Trophoblast cell (in vitro differentiated cells and primary cell): ENCODE measurements around the gene MFSD11.
A peak's percentile ranks its signal among the peaks of the same experiment; 100 is the strongest.

Source experiments
- DNase-seq, 2 donors: peaks; one replicate each; pipeline ENCODE4 v3.0.0-alpha.2; 2016
- H2AFZ ChIP-seq: 2 replicates; pipeline ENCODE4 v1.6.1; 2013; ENCODE audit warnings: low read length, moderate library complexity, mild to moderate bottlenecking; ENCODE audit not compliant: insufficient read depth, poor library complexity
- H2AK5ac ChIP-seq: 2 replicates; pipeline ENCODE4 v1.6.1; 2013; ENCODE audit warnings: mild to moderate bottlenecking, low read length
- H2BK120ac ChIP-seq: 2 replicates; pipeline ENCODE4 v1.6.1; 2013; ENCODE audit warnings: low read length, mild to moderate bottlenecking, moderate library complexity; ENCODE audit not compliant: insufficient read depth, poor library complexity
- H2BK12ac ChIP-seq: 2 replicates; pipeline ENCODE4 v1.6.1; 2013; ENCODE audit warnings: mild to moderate bottlenecking, low read length, moderate library complexity
- H2BK5ac ChIP-seq: 2 replicates; pipeline ENCODE4 v1.6.1; 2013; ENCODE audit warnings: low read length, low read depth, moderate library complexity, mild to moderate bottlenecking; ENCODE audit not compliant: poor library complexity
- H3K14ac ChIP-seq: 2 replicates; pipeline ENCODE4 v1.6.1; 2013; ENCODE audit warnings: mild to moderate bottlenecking, low read length
- H3K18ac ChIP-seq: 2 replicates; pipeline ENCODE4 v1.6.1; 2013; ENCODE audit warnings: mild to moderate bottlenecking, low read length
- H3K23ac ChIP-seq: 2 replicates; pipeline ENCODE4 v1.6.1; 2013; ENCODE audit warnings: low read length
- H3K27ac ChIP-seq: 2 replicates; pipeline ENCODE4 v1.5.1; 2013; ENCODE audit warnings: low read depth, mild to moderate bottlenecking, inconsistent platforms, low read length, moderate library complexity
- H3K27me3 ChIP-seq: 2 replicates; pipeline ENCODE4 v1.6.1; 2013; ENCODE audit warnings: inconsistent platforms, mild to moderate bottlenecking, low read length, moderate library complexity; ENCODE audit not compliant: insufficient read depth
- H3K36me3 ChIP-seq, 2 experiments: 1 replicate in 1 of 2; 2 replicates in 1 of 2; pipeline ENCODE4 v1.6.1; 2013; ENCODE audit warnings: low read length in 2 of 2, mild to moderate bottlenecking in 2 of 2, moderate library complexity in 1 of 2; ENCODE audit not compliant: insufficient read depth in 2 of 2, control insufficient read depth in 1 of 2
- H3K4ac ChIP-seq: 2 replicates; pipeline ENCODE4 v1.6.1; 2013; ENCODE audit warnings: low read depth, mild to moderate bottlenecking, low read length, moderate library complexity
- H3K4me1 ChIP-seq, 2 experiments: 1 replicate in 1 of 2; 2 replicates in 1 of 2; pipeline ENCODE4 v1.6.1; 2013; ENCODE audit warnings: low read length in 2 of 2, mild to moderate bottlenecking in 2 of 2, moderate library complexity in 1 of 2; ENCODE audit not compliant: insufficient read depth in 2 of 2, control insufficient read depth in 1 of 2
- H3K4me2 ChIP-seq: 2 replicates; pipeline ENCODE4 v1.6.1; 2013; ENCODE audit warnings: inconsistent platforms, mild to moderate bottlenecking, low read length, moderate library complexity
- H3K4me3 ChIP-seq: 2 replicates; pipeline ENCODE4 v1.5.1; 2013; ENCODE audit warnings: mild to moderate bottlenecking, low read depth, low read length, inconsistent platforms
- H3K79me1 ChIP-seq: one replicate; pipeline ENCODE4 v1.6.1; 2013; ENCODE audit warnings: low read length
- H3K79me2 ChIP-seq: 2 replicates; pipeline ENCODE4 v1.6.1; 2013; ENCODE audit warnings: low read length, mild to moderate bottlenecking; ENCODE audit not compliant: control insufficient read depth, insufficient read depth, poor library complexity
- H3K9ac ChIP-seq: 2 replicates; pipeline ENCODE4 v1.6.1; 2013; ENCODE audit warnings: mild to moderate bottlenecking, low read length
- H3K9me3 ChIP-seq: 2 replicates; pipeline ENCODE4 v1.6.1; 2013; ENCODE audit warnings: low read depth, mild to moderate bottlenecking, control low read depth, inconsistent platforms, low read length; ENCODE audit not compliant: insufficient read depth
- H4K12ac ChIP-seq: 2 replicates; pipeline ENCODE4 v1.6.1; 2013; ENCODE audit warnings: low read depth, mild to moderate bottlenecking, low read length, moderate library complexity
- H4K8ac ChIP-seq: 2 replicates; pipeline ENCODE4 v1.6.1; 2013; ENCODE audit warnings: low read depth, mild to moderate bottlenecking, low read length, moderate library complexity
- H4K91ac ChIP-seq: one replicate; pipeline ENCODE4 v1.6.1; 2013; ENCODE audit warnings: low read depth, mild to moderate bottlenecking, low read length, moderate library complexity
- WGBS: extraction: QIAGEN DNeasy Blood & Tissue Kit; methylation state at CpG from one replicate; pipeline ENCODE4 v1.1.7; 2013; ENCODE audit warnings: missing lambda C conversion rate; ENCODE audit not compliant: insufficient read length, insufficient coverage; ENCODE audit errors: extremely low coverage; 5-methylcytosine and 5-hydroxymethylcytosine counted together

MFSD11 gene

GRCh38 chr17:76725580-76726230 is 12.2 kb upstream of the MFSD11 start:
- Histone ChIP-seq H3K27me3 (no peaks in the 10 kb centered on the region), H4K8ac (peak overlapping the region; percentile 69), H3K14ac (peak overlapping the region; percentile 14), H3K9me3 (no peaks in the 10 kb centered on the region), H3K36me3 (peaks cover 27 to 31% of the 10 kb centered on the region in 2 experiments), H4K12ac (peak overlapping the region; percentile 0), H3K4ac (peak overlapping the region; percentile 82), H2BK120ac (peak overlapping the region; percentile 5), H2BK5ac (peak overlapping the region; percentile 0), H3K18ac (peak overlapping the region; percentile 2), H3K4me3 (peak overlapping the region; percentile 86), H3K27ac (peak overlapping the region; percentile 42), H2AK5ac (no peak overlapping the region), H2AFZ (peak overlapping the region; percentile 63), H3K79me2 (peaks cover 6% of the 10 kb centered on the region), H2BK12ac (no peak overlapping the region), H3K9ac (peak overlapping the region; percentile 64), H3K4me1 (no peaks in the 10 kb centered on the region), H3K4me2 (peak overlapping the region; percentile 86), H4K91ac (peak overlapping the region; percentile 86), H3K23ac (no peak overlapping the region), H3K79me1 (peaks cover 11% of the 10 kb centered on the region)
- peak in 1 of 2 donors; percentile 62 for DNase-seq
- no CpG with 5 or more reads among the region's 38 CpGs for WGBS

GRCh38 chr17:76726231-76726775 is 11.6 kb upstream of the MFSD11 start, which contains the start of gene JMJD6:
JMJD6 (minus strand) TSS chr17:76726606; CDS start chr17:76726475, 131 bp downstream.
- peak within 1 kb of the TSS; percentile 95 for H3K27ac ChIP-seq
- peak within 1 kb of the TSS; percentile 86 for H3K4me2 ChIP-seq
- peak within 1 kb of the TSS; percentile 84 for H2BK5ac ChIP-seq
- peak within 1 kb of the TSS; percentile 79 for H4K12ac ChIP-seq
- peaks cover 11% of the 10 kb centered on the region for H3K79me1 ChIP-seq
- peak within 1 kb of the TSS; percentile 97 for H3K9ac ChIP-seq
- peak within 1 kb of the TSS; percentile 90 for H3K14ac ChIP-seq
- H2AFZ ChIP-seq = peak within 1 kb of the TSS; percentile 65
- DNase-seq = peak in 1 of 2 donors; percentile 92
- peak within 1 kb of the TSS; percentile 61 for H2BK120ac ChIP-seq
- H3K9me3 ChIP-seq = no peaks in the 10 kb centered on the region
- no peaks in the 10 kb centered on the region for H3K4me1 ChIP-seq
- H3K18ac ChIP-seq = peak within 1 kb of the TSS; percentile 65
- peak within 1 kb of the TSS; percentile 99 for H3K4me3 ChIP-seq
- H4K8ac ChIP-seq = peak within 1 kb of the TSS; percentile 85
- no peak within 1 kb of the TSS for H2BK12ac ChIP-seq
- H3K79me2 ChIP-seq = peaks cover 6% of the 10 kb centered on the region
- no peak within 1 kb of the TSS for H2AK5ac ChIP-seq
- H4K91ac ChIP-seq = peak within 1 kb of the TSS; percentile 86
- H3K27me3 ChIP-seq = no peaks in the 10 kb centered on the region
- H3K23ac ChIP-seq = no peak within 1 kb of the TSS
- H3K4ac ChIP-seq = peak within 1 kb of the TSS; percentile 62
- H3K36me3 ChIP-seq = peaks cover 22 to 28% of the 10 kb centered on the region in 2 experiments
- WGBS = no CpG with 5 or more reads among the region's 60 CpGs

DNA sequence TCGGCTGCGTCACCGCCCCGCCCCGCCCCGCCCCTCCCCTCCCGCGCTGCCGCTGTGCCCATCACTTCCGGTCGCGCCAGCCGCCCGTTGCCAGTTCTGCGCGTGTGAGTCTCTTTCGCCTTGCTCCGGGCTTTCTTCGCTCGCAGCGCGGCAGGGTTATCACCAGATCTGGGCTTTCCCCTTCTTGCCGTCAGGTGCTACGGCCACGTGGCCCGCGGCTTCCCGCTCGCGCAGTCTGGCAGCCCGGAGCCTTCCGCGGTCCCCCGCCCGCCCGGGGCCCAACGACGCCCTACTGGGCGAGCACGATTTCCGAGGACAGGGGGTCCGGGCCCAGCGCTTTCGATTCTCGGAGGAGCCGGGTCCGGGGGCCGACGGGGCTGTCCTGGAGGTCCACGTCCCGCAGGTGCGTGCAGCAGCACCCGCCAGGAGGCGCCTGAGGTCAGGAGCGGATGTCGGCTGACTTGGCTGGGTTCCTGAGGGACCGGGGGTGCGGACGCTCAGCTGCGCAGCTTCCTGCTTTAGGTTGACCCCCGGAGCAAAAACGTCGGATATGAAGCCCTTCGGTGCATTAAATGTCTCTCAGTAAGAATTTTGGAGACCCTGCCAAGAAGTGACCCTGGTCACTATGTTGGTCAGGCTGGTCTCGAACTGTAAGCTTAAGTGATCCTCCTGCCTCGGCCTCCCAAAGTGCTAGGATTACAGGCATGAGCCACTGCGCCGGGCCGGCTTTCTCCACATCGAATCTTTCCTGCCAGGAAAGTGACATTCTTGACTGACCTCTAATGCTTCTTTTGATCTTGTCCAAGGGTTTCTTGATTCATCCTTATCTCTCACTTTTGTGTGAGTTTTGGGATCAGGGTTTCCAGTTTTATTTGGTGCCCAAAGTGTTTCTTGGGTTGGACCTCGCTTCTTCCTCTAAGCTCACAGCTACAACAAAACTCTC is 10.9 kb upstream of the MFSD11 start, which contains the start of gene METTL23:
Gene METTL23, plus strand, starts transcription at position 64 of the 943 bp plus-strand sequence. CDS start 2,872 bp downstream, outside the sequence.
- peak within 1 kb of the TSS; percentile 62 for H3K4ac ChIP-seq
- no peak within 1 kb of the TSS for H3K23ac ChIP-seq
- no peaks in the 10 kb centered on the region for H3K27me3 ChIP-seq
- peak within 1 kb of the TSS; percentile 99 for H3K4me3 ChIP-seq
- peak within 1 kb of the TSS; percentile 86 for H4K91ac ChIP-seq
- no peaks in the 10 kb centered on the region for H3K9me3 ChIP-seq
- H2BK120ac ChIP-seq = peak within 1 kb of the TSS; percentile 61
- peak within 1 kb of the TSS; percentile 95 for H3K27ac ChIP-seq
- H4K8ac ChIP-seq = peak within 1 kb of the TSS; percentile 85
- peak within 1 kb of the TSS; percentile 84 for H2BK5ac ChIP-seq
- peak within 1 kb of the TSS; percentile 65 for H2AFZ ChIP-seq
- peak in 1 of 2 donors; percentile 94 for DNase-seq
- peak within 1 kb of the TSS; percentile 90 for H3K14ac ChIP-seq
- H3K79me2 ChIP-seq = peaks cover 6% of the 10 kb centered on the region
- H2AK5ac ChIP-seq = no peak within 1 kb of the TSS
- H3K9ac ChIP-seq = peak within 1 kb of the TSS; percentile 97
- H3K79me1 ChIP-seq = peaks cover 11% of the 10 kb centered on the region
- no peak within 1 kb of the TSS for H2BK12ac ChIP-seq
- H3K4me2 ChIP-seq = peak within 1 kb of the TSS; percentile 86
- H4K12ac ChIP-seq = peak within 1 kb of the TSS; percentile 79
- H3K4me1 ChIP-seq = no peaks in the 10 kb centered on the region
- H3K36me3 ChIP-seq = peaks cover 18 to 21% of the 10 kb centered on the region in 2 experiments
- H3K18ac ChIP-seq = peak within 1 kb of the TSS; percentile 65
- no CpG with 5 or more reads among the region's 71 CpGs for WGBS
